MM.1S (cell line): ENCODE measurements around the gene SUPT3H.

Source experiments
- DNase-seq: peaks from one replicate; pipeline ENCODE4 v3.0.0-alpha.2; 2015
- H2AFZ ChIP-seq: fragments of 300-600 bp; sonication (generic); 2 replicates; pipeline ENCODE4 v1.6.0; 2016; ENCODE audit warnings: antibody characterized with exemption, low read length
- H3F3A ChIP-seq: fragments of 300-600 bp; sonication (generic); 2 replicates; pipeline ENCODE4 v1.6.1; 2016; ENCODE audit warnings: mild to moderate bottlenecking, antibody characterized with exemption, low read length, moderate library complexity, mixed read lengths; ENCODE audit not compliant: insufficient read depth
- H3K27ac ChIP-seq: fragments of 300-600 bp; sonication (generic); 2 replicates; pipeline ENCODE4 v1.5.1; 2016; ENCODE audit warnings: mild to moderate bottlenecking, low read length
- H3K27me3 ChIP-seq: fragments of 300-600 bp; sonication (generic); replicated peaks from 2 replicates; pipeline ENCODE4 v1.6.0; 2016; ENCODE audit warnings: low read length; ENCODE audit not compliant: insufficient read depth
- H3K36me3 ChIP-seq: fragments of 300-600 bp; sonication (generic); replicated peaks from 2 replicates; pipeline ENCODE4 v1.6.1; 2016; ENCODE audit warnings: mild to moderate bottlenecking, low read length, mixed read lengths; ENCODE audit not compliant: insufficient read depth
- H3K4me1 ChIP-seq: fragments of 300-600 bp; sonication (generic); 2 replicates; pipeline ENCODE4 v1.6.1; 2016; ENCODE audit warnings: low read length, mixed read lengths
- H3K4me2 ChIP-seq: fragments of 300-600 bp; sonication (generic); 2 replicates; pipeline ENCODE4 v1.6.0; 2016; ENCODE audit warnings: low read depth, low read length
- H3K4me3 ChIP-seq: fragments of 300-600 bp; sonication (generic); 2 replicates; pipeline ENCODE4 v1.5.1; 2016; ENCODE audit warnings: low read length, mixed read lengths
- H3K79me2 ChIP-seq: fragments of 300-600 bp; sonication (generic); 2 replicates; pipeline ENCODE4 v1.6.1; 2016; ENCODE audit warnings: mixed run types, low read length, mixed read lengths
- H3K9ac ChIP-seq: fragments of 300-600 bp; sonication (generic); 2 replicates; pipeline ENCODE4 v1.6.1; 2016; ENCODE audit warnings: low read length, mixed read lengths
- H3K9me2 ChIP-seq: fragments of 300-600 bp; sonication (generic); replicated peaks from 2 replicates; pipeline ENCODE4 v1.6.1; 2016; ENCODE audit warnings: mild to moderate bottlenecking, low read length, mixed read lengths; ENCODE audit not compliant: insufficient read depth
- H3K9me3 ChIP-seq: fragments of 300-600 bp; sonication (generic); replicated peaks from 2 replicates; pipeline ENCODE4 v1.6.1; 2016; ENCODE audit warnings: mild to moderate bottlenecking, low read length, mixed read lengths; ENCODE audit not compliant: insufficient read depth
- H4K20me1 ChIP-seq: fragments of 300-600 bp; sonication (generic); 2 replicates; pipeline ENCODE4 v1.6.1; 2016; ENCODE audit warnings: mild to moderate bottlenecking, low read length, moderate library complexity, mixed read lengths; ENCODE audit not compliant: insufficient read depth
- EZH2 ChIP-seq: fragments of 300-600 bp; sonication (generic); optimal IDR thresholded peaks from 2 replicates; pipeline ENCODE3; 2017; ENCODE audit warnings: low read depth, mild to moderate bottlenecking, antibody characterized with exemption, low read length, mixed read lengths
- EZH2phosphoT487 ChIP-seq: fragments of 300-600 bp; sonication (generic); IDR thresholded peaks from 2 replicates; pipeline ENCODE4 v1.6.1; 2018; ENCODE audit warnings: antibody characterized with exemption, low read length
- TF ChIP-seq, protein P1 (sequence below): fragments of 300-600 bp; sonication (generic); IDR thresholded peaks from 2 replicates; pipeline ENCODE4 v1.5.1; 2016; ENCODE audit warnings: antibody characterized with exemption, low read length, mixed read lengths

The SUPT3H gene

GRCh38 chr6:45156075-45156474 is 221.7 kb downstream of the SUPT3H start:
- Histone ChIP-seq H3F3A (peaks cover 6% of the 10 kb centered on the region; the same call in 1 of the 2 replicates), H4K20me1 (no peaks in the 10 kb centered on the region), H3K9ac (no peak overlapping the region), H3K4me2 (no peak overlapping the region), H3K27ac (peak overlapping the region; percentile 5; the same call in 1 of the 2 replicates), H3K9me3 (no peaks in the 10 kb centered on the region), H3K36me3 (no peaks in the 10 kb centered on the region), H3K4me3 (no peak overlapping the region), H3K4me1 (peaks cover 15% of the 10 kb centered on the region), H3K27me3 (peaks cover 8% of the 10 kb centered on the region; the same call in 1 of the 2 replicates), H3K9me2 (no peaks in the 10 kb centered on the region), H2AFZ (no peak overlapping the region), H3K79me2 (no peaks in the 10 kb centered on the region)
- DNase-seq, result peak; percentile 90
- TF ChIP-seq, protein P1, sequence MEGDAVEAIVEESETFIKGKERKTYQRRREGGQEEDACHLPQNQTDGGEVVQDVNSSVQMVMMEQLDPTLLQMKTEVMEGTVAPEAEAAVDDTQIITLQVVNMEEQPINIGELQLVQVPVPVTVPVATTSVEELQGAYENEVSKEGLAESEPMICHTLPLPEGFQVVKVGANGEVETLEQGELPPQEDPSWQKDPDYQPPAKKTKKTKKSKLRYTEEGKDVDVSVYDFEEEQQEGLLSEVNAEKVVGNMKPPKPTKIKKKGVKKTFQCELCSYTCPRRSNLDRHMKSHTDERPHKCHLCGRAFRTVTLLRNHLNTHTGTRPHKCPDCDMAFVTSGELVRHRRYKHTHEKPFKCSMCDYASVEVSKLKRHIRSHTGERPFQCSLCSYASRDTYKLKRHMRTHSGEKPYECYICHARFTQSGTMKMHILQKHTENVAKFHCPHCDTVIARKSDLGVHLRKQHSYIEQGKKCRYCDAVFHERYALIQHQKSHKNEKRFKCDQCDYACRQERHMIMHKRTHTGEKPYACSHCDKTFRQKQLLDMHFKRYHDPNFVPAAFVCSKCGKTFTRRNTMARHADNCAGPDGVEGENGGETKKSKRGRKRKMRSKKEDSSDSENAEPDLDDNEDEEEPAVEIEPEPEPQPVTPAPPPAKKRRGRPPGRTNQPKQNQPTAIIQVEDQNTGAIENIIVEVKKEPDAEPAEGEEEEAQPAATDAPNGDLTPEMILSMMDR, result no peak

GRCh38 chr6:45155341-45155894 is 222.3 kb downstream of the SUPT3H start:
- Histone ChIP-seq H3K27me3 (peaks cover 8% of the 10 kb centered on the region; the same call in 1 of the 2 replicates), H3F3A (peaks cover 6% of the 10 kb centered on the region; the same call in 1 of the 2 replicates), H3K4me1 (peaks cover 15% of the 10 kb centered on the region), H3K36me3 (no peaks in the 10 kb centered on the region), H3K27ac (no peak overlapping the region), H4K20me1 (no peaks in the 10 kb centered on the region), H3K9ac (no peak overlapping the region), H2AFZ (no peak overlapping the region), H3K79me2 (no peaks in the 10 kb centered on the region), H3K9me2 (no peaks in the 10 kb centered on the region), H3K9me3 (no peaks in the 10 kb centered on the region), H3K4me3 (no peak overlapping the region), H3K4me2 (no peak overlapping the region)
- TF ChIP-seq EZH2 (no peak), EZH2phosphoT487 (no peak)
- TF ChIP-seq, protein P1, result no peak
- DNase-seq, result no peak

DNA sequence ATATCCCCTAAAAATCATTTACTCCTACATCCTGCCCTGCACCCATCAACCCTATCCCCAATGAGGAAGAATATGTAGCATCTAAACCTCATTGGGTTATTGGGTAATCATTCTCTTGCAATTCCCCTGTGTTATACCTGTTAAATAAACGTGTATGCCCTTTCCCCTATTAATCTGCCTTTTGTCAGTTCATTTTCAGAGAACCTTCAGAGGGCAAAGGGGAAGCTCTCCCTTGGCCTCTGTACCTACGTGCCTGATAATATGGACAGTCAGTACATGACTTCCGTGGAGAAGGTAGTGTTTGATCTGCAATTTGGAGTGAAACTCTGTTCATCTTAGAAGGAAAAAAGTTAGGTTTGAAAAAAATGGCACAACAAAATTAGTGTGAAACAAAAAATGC is 223.1 kb downstream of the SUPT3H start:
- H3K27ac ChIP-seq, result no peak overlapping the region
- no peak for DNase-seq
- no peak overlapping the region for H3K9ac ChIP-seq
- H4K20me1 ChIP-seq, result no peaks in the 10 kb centered on the region
- no peaks in the 10 kb centered on the region for H3K9me2 ChIP-seq
- no peak overlapping the region for H2AFZ ChIP-seq
- TF ChIP-seq EZH2phosphoT487 (no peak), EZH2 (no peak)
- TF ChIP-seq, protein P1, result no peak
- no peaks in the 10 kb centered on the region for H3K79me2 ChIP-seq
- H3K36me3 ChIP-seq, result no peaks in the 10 kb centered on the region
- H3K4me1 ChIP-seq, result peaks cover 15% of the 10 kb centered on the region
- peaks cover 8% of the 10 kb centered on the region; the same call in 1 of the 2 replicates for H3K27me3 ChIP-seq
- no peaks in the 10 kb centered on the region for H3K9me3 ChIP-seq
- no peak overlapping the region for H3K4me3 ChIP-seq
- H3F3A ChIP-seq, result peaks cover 6% of the 10 kb centered on the region; the same call in 1 of the 2 replicates
- H3K4me2 ChIP-seq, result no peak overlapping the region
